HG03196 (cell line): ENCODE measurements around the gene IRF2.
A peak's percentile ranks its signal among the peaks of the same experiment; 100 is the strongest.

ENCODE experiments used
- ATAC-seq: cut with Tn5 transposase; IDR thresholded peaks from one replicate; pipeline ENCODE4 v1.9.1; 2021; ENCODE audit not compliant: unreplicated experiment

IRF2 gene

GRCh38 chr4:184433258-184433892 is 41.0 kb downstream of the IRF2 start:
- no peak for ATAC-seq

DNA sequence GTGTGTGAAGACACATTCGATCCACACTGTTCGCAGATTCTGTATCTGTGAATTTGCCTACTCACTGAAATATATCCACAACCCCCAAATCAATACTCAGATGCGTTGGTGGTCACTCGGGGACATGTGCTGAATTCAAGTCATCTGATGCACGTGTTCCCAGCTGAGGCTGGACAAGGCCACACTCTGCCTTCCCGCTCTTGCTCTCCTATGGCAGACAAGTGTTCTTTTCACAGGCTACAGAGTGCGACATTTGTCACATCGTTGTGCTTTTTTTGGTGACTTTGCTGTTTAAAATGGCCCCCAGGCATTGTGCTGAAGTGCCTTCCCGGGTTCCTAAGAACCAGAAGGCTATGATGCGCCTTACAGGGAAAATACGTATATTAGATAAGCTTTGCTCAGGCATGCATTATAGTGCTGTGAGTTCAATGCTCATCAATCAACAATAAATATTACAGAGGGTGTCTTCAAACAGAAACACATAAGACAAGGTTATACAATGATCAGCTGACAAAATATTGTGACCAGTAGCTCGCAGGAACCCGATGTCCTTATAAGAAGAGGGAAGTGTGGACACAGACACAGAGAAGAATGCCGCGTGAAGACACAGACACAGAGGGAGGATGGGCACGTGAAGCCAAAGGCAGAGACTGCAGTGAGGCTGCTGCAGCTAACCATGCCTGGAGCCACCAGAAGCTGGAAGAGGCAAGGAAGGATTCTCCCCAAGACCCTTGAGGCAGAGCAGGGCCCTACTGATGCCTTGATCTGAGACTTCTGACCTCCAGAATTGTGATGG is 42.0 kb downstream of the IRF2 start:
- no peak for ATAC-seq

DNA sequence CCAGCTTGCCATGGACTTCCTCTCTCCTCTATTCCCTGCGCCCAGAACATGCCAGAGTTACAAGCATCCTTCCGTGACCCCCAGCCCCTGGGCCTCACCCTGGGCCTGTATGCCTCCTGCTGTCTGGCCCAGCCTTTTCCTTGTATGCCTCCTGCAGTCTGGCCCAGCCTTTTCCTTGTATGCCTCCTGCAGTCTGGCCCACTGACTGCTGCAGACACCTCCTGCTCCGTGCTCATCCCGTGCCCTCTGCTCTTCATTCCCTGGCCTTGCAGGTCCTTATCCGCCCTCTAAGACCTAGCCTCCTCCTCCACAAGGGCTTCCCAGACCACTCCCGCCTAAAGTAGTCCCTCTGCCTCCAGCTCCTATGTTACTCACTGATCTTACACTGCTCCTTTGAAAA is 44.2 kb downstream of the IRF2 start:
- ATAC-seq = no peak

DNA sequence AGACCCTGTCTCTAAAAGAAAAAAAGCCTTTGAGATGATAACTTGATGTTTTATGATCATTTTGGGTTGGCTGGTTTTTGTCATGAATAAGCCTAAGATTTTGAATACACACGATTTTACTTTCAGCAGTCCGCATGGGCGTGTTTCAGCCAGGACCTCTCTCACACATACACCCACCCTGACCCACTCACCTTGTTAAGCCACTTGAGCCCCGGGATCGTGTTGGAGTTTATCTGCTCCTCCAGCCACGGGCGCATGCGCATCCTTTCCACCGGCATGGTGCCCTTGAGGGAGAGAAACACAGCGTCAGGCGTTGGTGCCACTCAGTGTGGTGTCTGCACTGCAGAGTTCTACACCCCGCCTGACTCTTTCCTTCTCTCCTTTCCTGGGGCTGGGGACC is 45.6 kb downstream of the IRF2 start:
- ATAC-seq = no peak

- ATAC-seq = no peak
These were observed 46.7 kb downstream of the IRF2 start for GRCh38 chr4:184427687-184428086.

GRCh38 chr4:184427093-184427492 is 47.3 kb downstream of the IRF2 start:
- no peak for ATAC-seq

GRCh38 chr4:184424993-184425758 is 49.2 kb downstream of the IRF2 start:
- no peak for ATAC-seq

- ATAC-seq = no peak
These were observed 50.1 kb downstream of the IRF2 start for GRCh38 chr4:184424279-184424678.

- no peak for ATAC-seq
These were observed 51.2 kb downstream of the IRF2 start for GRCh38 chr4:184423003-184423686.

- no peak for ATAC-seq
These were observed 52.0 kb downstream of the IRF2 start for GRCh38 chr4:184422378-184422777.

DNA sequence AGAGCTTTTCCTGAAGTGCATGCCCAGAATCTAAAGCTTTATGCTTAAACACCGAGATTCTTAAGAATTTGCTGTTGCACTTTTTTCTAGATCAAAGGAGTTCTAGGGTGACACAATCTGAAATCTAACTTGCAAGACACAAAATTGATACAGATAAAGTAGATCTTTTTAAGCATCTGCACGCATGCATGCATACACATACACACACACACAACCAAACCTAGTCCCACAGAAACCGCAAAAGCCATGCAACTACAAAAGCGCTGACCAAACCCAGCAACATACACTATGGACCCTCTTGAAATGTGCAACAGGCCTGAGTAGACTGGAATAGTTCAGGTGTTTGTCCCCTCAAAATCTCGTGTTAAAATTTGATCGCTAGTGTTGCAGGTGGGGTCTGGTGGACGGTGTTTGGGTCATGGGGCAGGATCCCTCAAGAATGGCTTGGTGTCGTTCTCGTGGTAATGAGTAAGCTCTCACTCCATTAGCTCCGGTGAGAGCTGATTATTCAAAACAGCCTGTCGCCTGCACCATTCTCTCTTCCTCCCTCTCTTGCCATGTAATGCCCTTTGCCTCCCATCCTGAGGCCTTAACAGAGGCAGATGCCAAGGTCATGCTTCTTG is 52.7 kb downstream of the IRF2 start:
- no peak for ATAC-seq

DNA sequence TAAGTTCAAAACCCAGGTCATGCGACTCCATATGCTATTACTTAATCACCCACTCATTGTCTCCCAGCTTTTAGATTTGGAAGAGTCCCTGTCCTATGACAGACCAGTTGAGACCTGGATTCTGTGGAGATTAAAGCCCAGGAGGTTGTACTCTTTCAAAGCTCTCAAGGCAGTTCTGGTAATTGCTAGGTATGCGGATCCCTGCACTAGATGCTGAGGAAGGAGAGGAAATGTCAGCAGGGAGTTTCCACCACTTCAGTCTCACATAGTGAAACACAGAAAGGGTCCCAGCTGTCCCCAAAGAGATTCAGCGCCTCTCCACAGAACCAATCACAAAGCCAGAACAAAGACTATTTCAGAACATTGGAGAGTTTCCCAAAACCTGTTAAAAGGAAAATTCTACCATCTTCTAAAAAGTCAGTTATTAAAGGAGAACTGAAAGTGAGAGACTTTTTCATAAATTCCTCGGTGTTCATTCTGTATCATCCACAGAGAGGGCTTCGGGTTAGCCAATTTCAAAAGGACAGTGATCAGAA is 53.4 kb downstream of the IRF2 start:
- ATAC-seq = peak; percentile 46

DNA sequence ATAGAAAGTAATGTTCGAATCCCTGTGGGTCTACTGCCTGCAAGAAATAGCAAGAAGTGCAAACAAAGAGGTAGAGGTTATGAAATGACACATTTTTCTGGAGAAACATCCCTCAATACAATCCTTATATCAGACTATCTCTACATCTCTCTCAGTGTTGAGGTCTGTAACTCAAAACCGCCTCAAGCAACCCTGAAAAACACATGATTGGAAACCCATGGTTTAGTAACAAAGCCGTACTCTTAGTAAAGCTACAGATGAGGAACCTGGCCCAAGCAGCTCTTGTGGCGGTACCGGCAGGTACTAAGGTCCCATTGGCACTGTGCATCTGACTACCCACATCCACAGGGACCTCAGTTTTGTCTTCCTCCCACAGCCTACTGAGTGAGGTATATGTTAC is 53.9 kb downstream of the IRF2 start:
- ATAC-seq = no peak

GRCh38 chr4:184419976-184420375 is 54.4 kb downstream of the IRF2 start:
- no peak for ATAC-seq

DNA sequence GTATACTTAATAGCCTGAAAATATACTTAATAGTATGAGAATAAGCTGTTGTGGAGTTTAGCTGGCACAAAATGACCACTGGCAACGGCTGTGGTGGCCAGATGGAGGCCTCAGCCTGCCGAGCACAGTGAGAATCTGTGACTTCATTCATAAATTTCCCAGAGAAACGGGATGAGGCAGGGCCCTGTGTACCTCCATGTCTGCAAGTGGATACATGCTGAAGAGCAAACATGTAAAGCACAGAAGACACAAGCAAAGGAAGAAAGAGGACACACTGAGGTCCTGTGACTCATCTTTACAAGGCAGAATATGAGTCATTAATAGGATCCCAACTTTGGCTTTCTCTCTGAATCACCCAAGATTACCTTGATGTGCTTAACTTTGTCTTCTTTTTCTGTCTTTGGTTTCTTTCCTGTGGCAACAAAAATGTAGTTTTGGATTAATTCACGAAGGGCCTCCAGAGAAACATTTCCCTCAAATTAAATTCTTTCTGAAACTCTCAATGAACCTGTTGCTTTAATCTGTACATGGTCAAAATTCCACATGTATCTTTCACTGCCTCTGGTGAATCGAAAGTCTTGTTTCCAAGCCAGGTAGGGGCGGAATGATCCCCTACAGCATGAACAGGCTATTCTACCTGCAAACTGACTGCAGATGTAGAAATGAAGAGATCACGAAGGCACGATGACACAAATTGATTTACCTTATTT is 56.4 kb downstream of the IRF2 start:
- ATAC-seq = peak; percentile 49

DNA sequence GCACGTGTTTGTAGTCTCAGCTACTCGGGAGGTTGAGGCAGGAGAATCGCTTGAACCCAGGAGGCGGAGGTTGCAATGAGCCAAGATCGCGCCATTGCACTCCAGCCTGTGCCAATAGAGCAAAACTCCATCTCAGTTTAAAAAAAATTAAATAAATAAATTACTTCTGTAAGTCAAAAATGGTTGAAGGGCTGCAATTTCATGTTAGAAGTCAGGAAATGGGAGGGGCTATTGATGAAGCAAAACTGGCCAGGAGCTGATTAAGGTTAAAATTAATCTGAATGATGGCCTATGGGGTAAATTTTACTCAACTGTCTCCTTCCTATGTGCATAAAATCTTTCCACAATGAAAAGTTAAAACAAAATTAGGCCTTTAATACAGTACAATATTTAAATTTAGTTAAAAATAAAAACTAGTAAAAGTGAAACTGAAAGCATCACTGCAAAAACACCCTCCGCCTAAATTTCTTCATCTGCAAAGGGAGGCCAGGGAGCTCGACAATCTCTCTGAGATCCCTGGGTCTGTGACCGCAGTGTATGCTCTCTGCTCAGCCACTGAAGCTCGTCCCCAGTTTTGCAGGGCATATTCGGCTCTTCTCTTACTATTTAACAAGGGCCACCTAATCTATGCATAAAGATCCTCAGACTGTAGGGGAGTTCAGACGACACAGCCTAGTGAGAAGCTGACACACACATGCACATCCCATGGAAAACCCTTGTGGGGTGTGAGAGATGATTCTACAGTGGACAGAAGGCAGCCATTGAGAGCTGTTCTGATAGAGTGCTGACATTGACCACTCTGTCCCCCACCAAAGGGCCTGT is 57.2 kb downstream of the IRF2 start:
- ATAC-seq = peak; percentile 45

GRCh38 chr4:184415071-184415470 is 59.3 kb downstream of the IRF2 start:
- no peak for ATAC-seq

GRCh38 chr4:184413261-184414046 is 60.9 kb downstream of the IRF2 start:
- ATAC-seq = no peak
